Forelimb muscle (tissue), 1 donor: Measurements from ENCODE around the gene CDRT4. TPM values are rescaled to one million over a fixed set of nuclear protein-coding genes. Genes with fewer than 3 reads are reported as not detected.
A peak's percentile ranks its signal among the peaks of the same experiment; 100 is the strongest.

Experiments used
- DNase-seq: peaks from one replicate; pipeline ENCODE4 v3.0.0-alpha.2; 2013; ENCODE audit warnings: low read depth
- polyA plus RNA-seq: library from polyadenylated mRNA; unstranded; fragments of 120-200 nt; gene quantifications from one replicate; pipeline ENCODE4 v1.2.1, GENCODE V29; 2013; ENCODE audit not compliant: insufficient read length

Gene CDRT4
- polyA plus RNA-seq, 1 donor = 4.1 TPM

- no peak for DNase-seq
Measured at GRCh38 chr17:15431766-15432165, 35.7 kb downstream of the CDRT4 start.

DNA sequence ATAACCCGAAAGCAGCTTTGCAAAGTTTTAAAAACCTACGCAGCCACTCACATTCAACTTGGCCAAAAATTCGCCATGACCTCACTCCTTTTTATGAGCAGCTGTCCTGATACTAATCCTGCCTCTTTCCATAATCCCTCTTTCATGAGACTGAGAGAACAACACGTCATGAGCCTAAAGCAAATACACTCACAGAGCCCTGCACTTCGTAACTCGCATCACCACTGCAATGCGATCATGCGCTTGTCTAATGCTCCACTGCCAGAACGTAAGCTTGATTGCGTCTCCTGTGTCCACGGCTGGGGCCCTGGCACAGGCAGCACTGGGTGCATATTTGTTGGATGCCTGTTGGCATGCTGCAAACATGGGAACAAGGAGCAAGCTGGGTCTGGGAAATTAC is 36.2 kb downstream of the CDRT4 start:
- DNase-seq = peak; percentile 61

DNA sequence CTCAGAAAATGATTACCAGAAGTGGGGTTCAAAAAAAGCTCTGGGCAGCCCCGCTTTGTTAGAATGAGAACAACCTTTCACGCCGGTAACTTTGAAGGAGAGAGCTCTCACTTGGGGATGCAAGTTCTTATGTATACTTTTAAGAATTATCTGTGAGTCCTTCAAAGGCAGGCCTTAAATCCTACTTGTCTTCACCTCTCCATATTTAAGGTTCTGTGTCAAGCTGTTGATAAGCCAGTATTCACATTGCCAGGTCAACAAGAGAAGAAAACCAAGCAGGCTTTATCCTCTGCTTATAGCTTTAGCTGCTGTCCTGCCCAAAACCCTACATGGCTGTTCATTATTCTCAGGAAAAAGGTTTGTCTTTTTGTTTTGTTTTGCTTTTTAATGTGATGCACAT is 42.9 kb downstream of the CDRT4 start:
- no peak for DNase-seq

DNA sequence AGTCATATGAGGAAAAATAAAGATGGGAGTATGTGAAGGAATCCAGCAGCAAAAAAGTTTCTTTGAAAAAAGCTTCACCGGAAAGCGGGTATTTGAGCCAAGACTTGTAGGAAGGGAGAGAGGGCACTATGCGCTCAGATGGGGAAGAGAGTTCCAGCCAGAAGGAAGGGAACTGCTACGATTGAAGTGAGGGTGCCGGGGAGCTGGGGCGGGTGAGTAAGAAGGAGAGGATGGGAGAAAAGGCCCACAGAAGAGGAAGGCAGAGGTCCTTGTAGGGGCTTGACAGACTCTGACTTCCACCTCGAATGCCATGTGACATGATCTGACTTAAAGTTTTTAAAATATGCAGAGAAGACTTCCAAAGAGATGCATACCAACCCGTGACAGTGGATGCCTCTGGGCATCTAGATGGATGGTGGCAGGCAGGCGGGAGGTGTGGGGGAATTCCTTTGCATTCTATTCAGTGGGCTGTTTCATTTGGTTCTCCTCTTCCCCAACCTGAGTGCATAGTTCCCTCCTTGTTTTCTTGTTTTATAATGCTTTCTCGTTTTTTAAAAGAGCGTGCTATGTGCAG is 44.9 kb downstream of the CDRT4 start:
- DNase-seq = no peak

- no peak for DNase-seq
Measured at GRCh38 chr17:15418781-15419180, 48.6 kb downstream of the CDRT4 start.

GRCh38 chr17:15414532-15415306 is 52.7 kb downstream of the CDRT4 start:
- no peak for DNase-seq

DNA sequence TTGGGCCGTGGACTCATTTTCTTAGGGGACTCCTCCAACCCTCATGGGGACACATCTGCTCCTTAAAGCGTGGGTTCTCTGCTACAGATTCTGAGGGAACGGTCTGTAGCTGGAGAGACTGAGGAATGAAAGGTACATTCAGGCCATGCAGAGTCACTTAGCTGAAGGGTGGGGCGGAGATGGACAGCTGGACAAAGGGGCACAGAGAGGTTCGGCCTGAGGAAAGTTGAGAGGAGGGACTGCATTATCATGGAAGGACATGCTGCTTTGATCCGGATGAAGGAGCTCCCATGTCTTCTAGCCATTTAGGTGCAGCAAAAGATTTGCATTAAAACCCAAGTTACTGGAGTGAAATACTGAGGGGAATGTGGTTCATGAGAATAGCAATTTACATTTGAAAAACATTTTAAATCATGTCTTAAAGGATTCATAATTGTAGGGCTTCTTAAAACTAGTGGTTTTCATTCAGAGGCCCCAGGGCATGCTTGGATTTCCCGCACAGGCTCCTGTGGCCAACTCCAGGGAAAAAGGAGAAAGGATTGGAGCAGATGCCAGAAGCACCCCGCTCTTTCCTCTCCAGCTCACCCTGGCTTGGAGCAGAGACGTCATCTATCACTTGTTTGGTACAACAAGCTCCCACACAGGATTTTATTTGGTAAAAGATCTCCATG is 54.2 kb downstream of the CDRT4 start:
- DNase-seq = no peak

DNA sequence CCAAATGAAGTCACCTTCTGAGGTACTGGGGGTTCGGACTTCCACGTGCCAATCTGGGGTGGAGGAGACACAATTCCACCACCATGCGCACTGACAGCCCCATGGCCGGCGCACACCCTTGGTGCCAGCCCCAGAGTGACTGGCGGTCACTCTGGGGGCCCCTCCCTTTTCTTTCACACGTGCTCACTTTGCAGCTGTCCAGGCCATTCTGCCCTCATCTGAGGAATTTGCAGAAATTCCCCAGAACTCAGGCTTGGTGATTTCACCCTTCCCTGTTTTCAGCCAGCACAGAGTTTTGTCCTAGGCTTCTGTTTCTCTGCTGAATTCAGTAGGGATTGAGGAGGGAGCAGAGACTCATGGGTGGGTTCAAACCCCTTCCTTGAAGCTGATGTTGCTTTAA is 54.8 kb downstream of the CDRT4 start:
- DNase-seq = no peak

GRCh38 chr17:15411384-15412198 is 55.8 kb downstream of the CDRT4 start:
- DNase-seq = no peak

DNA sequence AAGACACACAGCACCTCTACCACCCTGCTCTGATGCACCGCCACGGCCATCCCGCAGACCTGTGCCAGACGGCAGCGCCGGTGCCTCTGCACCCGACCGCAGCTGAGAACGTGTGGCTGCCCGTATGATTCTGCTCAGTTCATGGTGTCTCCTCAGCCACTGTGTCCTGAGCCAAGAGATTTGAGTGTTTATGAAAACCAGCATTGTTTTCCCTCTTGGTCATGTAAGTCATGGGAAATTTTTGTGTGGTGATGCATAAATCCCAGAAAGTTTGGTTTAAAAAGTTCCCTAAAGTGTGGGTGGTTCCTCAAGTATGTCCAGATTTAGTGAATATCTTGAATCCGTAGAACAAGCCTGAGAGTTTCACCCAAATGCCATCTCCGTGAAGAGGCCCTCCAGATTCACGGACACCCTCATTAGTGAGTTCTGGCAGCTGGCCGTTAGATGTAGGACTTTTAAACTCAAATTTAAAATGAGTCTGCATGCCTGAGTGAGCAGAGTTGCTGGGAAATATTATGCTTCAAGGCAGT is 57.6 kb downstream of the CDRT4 start:
- peak; percentile 68 for DNase-seq

- no peak for DNase-seq
Measured at GRCh38 chr17:15408803-15409202, 58.6 kb downstream of the CDRT4 start.

DNA sequence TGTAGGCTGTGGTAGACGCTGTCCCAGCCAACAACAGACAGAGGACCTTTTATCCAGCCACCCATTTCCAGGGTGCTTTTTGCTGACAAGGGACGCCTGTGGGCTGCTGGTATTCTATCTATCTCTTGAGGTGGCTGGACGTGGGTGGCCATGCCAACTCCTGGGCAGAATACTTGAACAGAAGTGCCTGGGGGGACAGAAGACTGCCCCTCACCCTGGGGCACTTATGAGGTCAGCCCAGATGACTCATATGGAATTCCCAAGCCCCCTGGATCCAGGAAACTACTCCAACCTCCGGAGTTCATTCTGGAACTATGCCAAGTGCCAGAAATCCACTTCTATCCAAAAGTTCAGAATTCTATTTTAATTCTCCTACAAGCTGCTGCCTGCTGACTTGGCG is 61.3 kb downstream of the CDRT4 start:
- DNase-seq = no peak

GRCh38 chr17:15405058-15405415 is 62.4 kb downstream of the CDRT4 start:
- DNase-seq = no peak

DNA sequence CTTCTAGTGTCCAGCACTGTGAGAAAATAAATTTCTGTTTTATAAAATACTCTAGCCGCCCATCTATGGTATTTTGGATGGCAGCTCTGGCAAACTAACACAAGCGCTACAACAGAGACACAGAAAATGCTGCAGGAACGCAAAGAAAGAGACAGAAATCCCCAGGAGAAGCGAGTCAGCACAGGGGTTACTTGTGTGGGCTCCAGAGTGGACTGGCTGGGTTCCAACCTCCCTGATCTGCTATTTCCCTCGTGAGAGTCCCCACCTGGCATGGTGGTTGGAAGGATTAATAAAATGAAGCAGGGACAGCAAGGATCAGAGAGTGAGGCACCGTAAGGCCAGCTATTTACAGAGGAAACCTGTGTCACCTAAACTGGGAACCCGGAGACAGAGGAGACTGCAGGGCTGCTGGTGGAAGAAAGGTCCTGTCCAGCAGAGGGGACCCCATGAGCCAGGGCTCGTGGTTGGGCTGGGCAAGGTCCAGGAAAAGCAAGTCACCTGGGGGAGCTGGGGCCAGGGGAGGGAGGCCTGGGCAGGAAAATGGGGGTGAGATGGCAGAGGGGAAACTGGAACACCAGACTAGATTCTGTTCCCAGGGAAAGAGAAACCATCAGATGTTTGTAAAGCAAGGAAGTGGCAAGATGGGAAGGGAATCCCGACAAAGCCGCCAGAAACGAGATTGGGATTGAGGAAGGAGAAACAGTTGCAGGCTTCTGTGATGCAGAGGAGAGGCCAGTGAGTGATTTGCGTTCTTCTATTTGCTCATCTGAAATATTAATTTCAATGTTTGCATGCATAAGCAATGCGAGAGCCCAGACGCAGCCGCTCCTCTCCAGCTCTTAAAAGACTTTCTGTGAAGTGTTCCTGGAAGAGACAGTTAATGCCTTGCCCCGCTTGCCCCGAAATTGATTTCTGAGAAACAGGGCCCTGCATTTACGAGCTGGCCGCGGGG is 63.0 kb downstream of the CDRT4 start:
- no peak for DNase-seq

GRCh38 chr17:15403276-15403939 is 64.0 kb downstream of the CDRT4 start:
- DNase-seq = no peak

- DNase-seq = no peak
Measured at GRCh38 chr17:15399443-15399842, 68.0 kb downstream of the CDRT4 start.

- no peak for DNase-seq
Measured at GRCh38 chr17:15398736-15399331, 68.6 kb downstream of the CDRT4 start.

DNA sequence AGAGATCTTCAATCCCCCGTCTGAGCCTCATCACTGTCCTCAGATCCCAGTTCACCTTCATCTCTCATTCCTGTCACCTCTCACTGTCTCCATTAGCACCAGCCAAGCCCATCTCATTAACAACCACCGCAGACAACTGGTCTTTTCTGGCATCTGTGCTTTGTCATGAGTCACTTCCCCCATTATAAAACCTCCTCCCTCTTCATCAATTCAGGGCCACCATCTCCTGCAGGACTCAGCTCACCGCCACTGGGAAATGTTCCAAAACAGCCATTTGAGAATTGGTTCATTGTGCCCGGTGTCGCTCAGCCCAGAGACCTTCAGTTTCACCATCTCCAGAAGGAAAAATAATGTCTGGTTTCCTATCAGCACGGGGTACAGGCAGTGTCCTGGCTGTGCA is 69.1 kb downstream of the CDRT4 start:
- no peak for DNase-seq

- no peak for DNase-seq
Measured at GRCh38 chr17:15397620-15398019, 69.8 kb downstream of the CDRT4 start.

- no peak for DNase-seq
Measured at GRCh38 chr17:15395091-15395490, 72.3 kb downstream of the CDRT4 start.
